Measurements from ENCODE around the gene FRMD5.

The FRMD5 gene

GRCh38 chr15:44208956-44209355 is 13.9 kb upstream of the FRMD5 start:
- no peaks in the 10 kb centered on the region for H3K27me3 ChIP-seq
- no peak overlapping the region for H3K4me2 ChIP-seq
- no peak overlapping the region for H3K27ac ChIP-seq
- no peaks in the 10 kb centered on the region for H3K9me3 ChIP-seq
- no peak for TF ChIP-seq Cebpa-rat (IDR thresholded peaks at IDR 0.05)
- H3K4me1 ChIP-seq: no peaks in the 10 kb centered on the region
- H3K9ac ChIP-seq: no peak overlapping the region
- H3K4me3 ChIP-seq: no peak overlapping the region
- H3K36me3 ChIP-seq: no peaks in the 10 kb centered on the region
- no peaks in the 10 kb centered on the region for H4K20me1 ChIP-seq

- H3K4me1 ChIP-seq: no peaks in the 10 kb centered on the region
- H3K9ac ChIP-seq: no peak overlapping the region
- no peak overlapping the region for H3K4me3 ChIP-seq
- no peak overlapping the region for H3K27ac ChIP-seq
- no peaks in the 10 kb centered on the region for H3K36me3 ChIP-seq
- no peaks in the 10 kb centered on the region for H4K20me1 ChIP-seq
- no peaks in the 10 kb centered on the region for H3K27me3 ChIP-seq
- H3K9me3 ChIP-seq: no peaks in the 10 kb centered on the region
- TF ChIP-seq Cebpa-rat (IDR thresholded peaks at IDR 0.05): no peak
- H3K4me2 ChIP-seq: no peak overlapping the region
These were observed 12.6 kb upstream of the FRMD5 start for GRCh38 chr15:44207643-44208042.

GRCh38 chr15:44199393-44199792 is 4.3 kb upstream of the FRMD5 start:
- Histone ChIP-seq H4K20me1 (no peaks in the 10 kb centered on the region), H3K27me3 (peaks cover 15% of the 10 kb centered on the region), H3K9me3 (no peaks in the 10 kb centered on the region), H3K9ac (no peak overlapping the region), H3K4me3 (no peak overlapping the region), H3K4me2 (no peak overlapping the region), H3K4me1 (peaks cover 5% of the 10 kb centered on the region; the same call in 1 of the 2 replicates), H3K36me3 (no peaks in the 10 kb centered on the region), H3K27ac (no peak overlapping the region)
- TF ChIP-seq Cebpa-rat (IDR thresholded peaks at IDR 0.05): no peak

GRCh38 chr15:44194323-44195150 is 534 bp downstream of the FRMD5 start:
- no peak overlapping the region for H3K9ac ChIP-seq
- H3K27ac ChIP-seq: no peak overlapping the region
- peak overlapping the region; percentile 70 for H3K4me3 ChIP-seq
- H3K9me3 ChIP-seq: no peaks in the 10 kb centered on the region
- no peaks in the 10 kb centered on the region for H3K36me3 ChIP-seq
- peak overlapping the region; percentile 94 for H3K4me2 ChIP-seq
- peaks cover 27% of the 10 kb centered on the region for H3K27me3 ChIP-seq
- TF ChIP-seq Cebpa-rat (IDR thresholded peaks at IDR 0.05): no peak
- peaks cover 5% of the 10 kb centered on the region; the same call in 1 of the 2 replicates for H3K4me1 ChIP-seq
- no peaks in the 10 kb centered on the region for H4K20me1 ChIP-seq

- no peak for TF ChIP-seq Cebpa-rat (IDR thresholded peaks at IDR 0.05)
- Histone ChIP-seq H3K4me3 (no peak overlapping the region), H3K27ac (no peak overlapping the region), H3K36me3 (no peaks in the 10 kb centered on the region), H4K20me1 (no peaks in the 10 kb centered on the region), H3K9ac (no peak overlapping the region), H3K4me1 (peaks cover 5% of the 10 kb centered on the region; the same call in 1 of the 2 replicates), H3K27me3 (peaks cover 27% of the 10 kb centered on the region), H3K9me3 (no peaks in the 10 kb centered on the region), H3K4me2 (no peak overlapping the region)
These were observed 1.3 kb downstream of the FRMD5 start for GRCh38 chr15:44193651-44194322.

- no peak overlapping the region for H3K4me2 ChIP-seq
- no peaks in the 10 kb centered on the region for H3K36me3 ChIP-seq
- no peak overlapping the region for H3K9ac ChIP-seq
- H3K4me1 ChIP-seq: no peaks in the 10 kb centered on the region
- H3K27me3 ChIP-seq: peaks cover 5% of the 10 kb centered on the region
- no peak overlapping the region for H3K27ac ChIP-seq
- no peaks in the 10 kb centered on the region for H4K20me1 ChIP-seq
- H3K4me3 ChIP-seq: no peak overlapping the region
- no peak for TF ChIP-seq Cebpa-rat (IDR thresholded peaks at IDR 0.05)
- no peaks in the 10 kb centered on the region for H3K9me3 ChIP-seq
These were observed 6.3 kb downstream of the FRMD5 start for GRCh38 chr15:44188795-44189194.

GRCh38 chr15:44186705-44187104 is 8.4 kb downstream of the FRMD5 start:
- no peak overlapping the region for H3K27ac ChIP-seq
- H4K20me1 ChIP-seq: no peaks in the 10 kb centered on the region
- H3K36me3 ChIP-seq: no peaks in the 10 kb centered on the region
- no peak overlapping the region for H3K4me3 ChIP-seq
- no peak for TF ChIP-seq Cebpa-rat (IDR thresholded peaks at IDR 0.05)
- no peak overlapping the region for H3K9ac ChIP-seq
- H3K9me3 ChIP-seq: no peaks in the 10 kb centered on the region
- no peaks in the 10 kb centered on the region for H3K27me3 ChIP-seq
- H3K4me2 ChIP-seq: no peak overlapping the region
- no peaks in the 10 kb centered on the region for H3K4me1 ChIP-seq

- Histone ChIP-seq H3K9ac (no peak overlapping the region), H3K4me2 (no peak overlapping the region), H3K9me3 (no peaks in the 10 kb centered on the region), H3K27ac (no peak overlapping the region), H3K4me3 (no peak overlapping the region), H3K27me3 (no peaks in the 10 kb centered on the region), H3K36me3 (no peaks in the 10 kb centered on the region), H3K4me1 (no peaks in the 10 kb centered on the region), H4K20me1 (no peaks in the 10 kb centered on the region)
- no peak for TF ChIP-seq Cebpa-rat (IDR thresholded peaks at IDR 0.05)
These were observed 11.7 kb downstream of the FRMD5 start for GRCh38 chr15:44183363-44183762.

GRCh38 chr15:44181410-44181809 is 13.7 kb downstream of the FRMD5 start:
- no peaks in the 10 kb centered on the region for H3K36me3 ChIP-seq
- H3K9ac ChIP-seq: no peak overlapping the region

GRCh38 chr15:44177139-44177538 is 17.9 kb downstream of the FRMD5 start:
- Histone ChIP-seq H3K4me1 (no peaks in the 10 kb centered on the region), H3K9me3 (no peaks in the 10 kb centered on the region), H3K4me3 (no peak overlapping the region), H3K9ac (no peak overlapping the region), H4K20me1 (no peaks in the 10 kb centered on the region), H3K36me3 (no peaks in the 10 kb centered on the region), H3K27me3 (no peaks in the 10 kb centered on the region), H3K27ac (no peak overlapping the region), H3K4me2 (no peak overlapping the region)
- TF ChIP-seq Cebpa-rat (IDR thresholded peaks at IDR 0.05): no peak

More at GRCh38 chr15:44181410-44181809, 13.7 kb downstream of the FRMD5 start:
- H3K4me2 ChIP-seq: no peak overlapping the region
- H3K4me3 ChIP-seq: no peak overlapping the region
- H3K9me3 ChIP-seq: no peaks in the 10 kb centered on the region
- H3K27me3 ChIP-seq: no peaks in the 10 kb centered on the region
- TF ChIP-seq Cebpa-rat (IDR thresholded peaks at IDR 0.05): no peak
- no peaks in the 10 kb centered on the region for H4K20me1 ChIP-seq
- no peak overlapping the region for H3K27ac ChIP-seq
- H3K4me1 ChIP-seq: no peaks in the 10 kb centered on the region

All from BLaER1 (cell line).